SH-SY5Y (cell line): ENCODE measurements around the gene MIPEP.

ENCODE experiments used
- GATA2 ChIP-seq: IDR thresholded peaks from 2 replicates; pipeline ENCODE4 v1.6.1; 2011; ENCODE audit warnings: mild to moderate bottlenecking, low read depth, low read length
- GATA3 ChIP-seq: IDR thresholded peaks from 2 replicates; pipeline ENCODE4 v1.6.1; 2011; ENCODE audit warnings: low read depth, mild to moderate bottlenecking, low read length, moderate library complexity

DNA sequence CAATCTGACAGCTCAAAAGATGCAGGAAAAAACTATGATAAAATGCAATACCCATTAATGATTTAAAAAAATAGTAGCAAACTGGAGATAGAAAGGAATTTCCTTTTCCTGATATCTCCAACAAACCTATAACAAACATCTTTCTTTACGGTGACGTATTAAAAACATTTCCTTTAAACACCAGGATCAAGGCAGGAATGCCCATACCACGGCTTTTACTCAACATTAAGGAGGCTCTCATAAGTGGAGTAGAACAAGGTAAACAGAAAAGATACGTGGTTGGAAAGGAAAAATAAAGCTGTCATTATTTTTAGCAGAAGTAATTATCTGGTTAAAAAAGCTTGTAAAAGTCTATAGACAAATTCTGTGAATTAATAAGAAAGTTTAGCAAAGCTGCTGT is 61.1 kb downstream of the MIPEP start:
- TF ChIP-seq GATA2, result no peak
- TF ChIP-seq GATA3, result no peak
